Activated CD4-positive, alpha-beta T cell treated with anti-CD3 and anti-CD28 coated beads for 36 hours (primary cell): ENCODE measurements around the gene MAPK7. TPM values are rescaled to one million over a fixed set of nuclear protein-coding genes. Genes with fewer than 3 reads are reported as not detected.

Source experiments
- ATAC-seq: fragments of 200-7000 bp; cut with Tn5 transposase; one replicate; pipeline ENCODE4 v1.10.0; 2021; ENCODE audit warnings: mild to moderate bottlenecking, moderate library complexity
- CTCF ChIA-PET: fragments of 350-600 bp; sonication (Branson Sonifier 250); formaldehyde crosslinking; loops from one replicate; lab custom pipeline; 2021; ENCODE audit warnings: antibody characterized with exemption; lab: Charles Lee
- POLR2A ChIA-PET: fragments of 350-600 bp; sonication (Branson Sonifier 250); formaldehyde crosslinking; loops from one replicate; lab custom pipeline; 2021; ENCODE audit warnings: antibody characterized with exemption, inconsistent platforms; lab: Charles Lee
- DNase-seq: peaks from one replicate; pipeline ENCODE4 v3.0.0-alpha.2; 2020
- H3K27ac Mint-ChIP-seq: one replicate; pipeline ENCODE4 v1.8.0; 2021; ENCODE audit warnings: mixed read lengths
- H3K27me3 Mint-ChIP-seq: one replicate; pipeline ENCODE4 v1.8.0; 2021; ENCODE audit warnings: mixed read lengths
- H3K36me3 Mint-ChIP-seq: one replicate; pipeline ENCODE4 v1.8.0; 2021; ENCODE audit warnings: low read depth, mixed read lengths
- H3K4me1 Mint-ChIP-seq: one replicate; pipeline ENCODE4 v1.8.0; 2021; ENCODE audit warnings: mixed read lengths
- H3K4me3 Mint-ChIP-seq: one replicate; pipeline ENCODE4 v1.8.0; 2021; ENCODE audit warnings: mild to moderate bottlenecking, moderate library complexity, mixed read lengths
- H3K9me3 Mint-ChIP-seq: one replicate; pipeline ENCODE4 v1.8.0; 2021; ENCODE audit warnings: low read depth, mixed read lengths
- intact Hi-C, 2 experiments: fragments of 100-400 bp; cut with DNase I in 1 of 2; cut with micrococcal nuclease in 1 of 2; formaldehyde crosslinking; loops; one replicate each; pipeline versions ENCODE4 v1.14.2 to v1.15.1; 2022 to 2024; cut with DNase I, micrococcal nuclease
- total RNA-seq, 2 experiments: library from RNA; stranded (reverse); gene quantifications; one replicate each; pipeline ENCODE4 v1.2.3, GENCODE V29; 2021

Gene MAPK7
- total RNA-seq, 2 experiments from 2014 or later = 19.0 to 20.8 TPM

- CTCF ChIA-PET = interaction anchor here (1.1 kb wide), 1 partner anchor 10 kb away, joined by 3 read pairs; the partner anchor contains the start of gene B9D1
Observed at GRCh38 chr17:19372439-19372838, 5.9 kb upstream of the MAPK7 start.

GRCh38 chr17:19372866-19373504 lies 5.3 kb upstream of the MAPK7 start:
- Mint-ChIP-seq H3K27me3 (no peaks in the 10 kb centered on the region), H3K4me3 (no peak overlapping the region), H3K27ac (no peak overlapping the region), H3K9me3 (no peaks in the 10 kb centered on the region), H3K36me3 (no peaks in the 10 kb centered on the region), H3K4me1 (peaks cover 42% of the 10 kb centered on the region)
- intact Hi-C loops = loop anchor here in 1 of 2 experiments (10.0 kb wide), 1 partner anchor 272 kb away; the partner anchor contains the start of gene ALDH3A2
- ChIA-PET POLR2A (no interaction called here), CTCF (interaction anchor here (1.1 kb wide), 1 partner anchor 10 kb away, joined by 3 read pairs; the partner anchor contains the start of gene B9D1)
- no peak for ATAC-seq
- DNase-seq = no peak

More at GRCh38 chr17:19372439-19372838, 5.9 kb upstream of the MAPK7 start:
- Mint-ChIP-seq H3K4me1 (peaks cover 42% of the 10 kb centered on the region), H3K27ac (no peak overlapping the region), H3K27me3 (no peaks in the 10 kb centered on the region), H3K36me3 (no peaks in the 10 kb centered on the region), H3K9me3 (no peaks in the 10 kb centered on the region), H3K4me3 (no peak overlapping the region)
- no peak for ATAC-seq
- DNase-seq = no peak
- POLR2A ChIA-PET = no interaction called here
- intact Hi-C loops = loop anchor here in 1 of 2 experiments (10.0 kb wide), 1 partner anchor 272 kb away; the partner anchor contains the start of gene ALDH3A2

- ATAC-seq (no peak), DNase-seq (no peak)
- CTCF ChIA-PET = interaction anchor here (1.7 to 2.0 kb wide), 2 partner anchors 11 to 15 kb away, joined by 11 to 13 read pairs; partner anchors contain the start of gene B9D1
- no peak overlapping the region for H3K27ac Mint-ChIP-seq
- peaks cover under 1% of the 10 kb centered on the region for H3K36me3 Mint-ChIP-seq
- H3K4me1 Mint-ChIP-seq = peaks cover 41% of the 10 kb centered on the region
- POLR2A ChIA-PET = interaction anchor here (0.7 kb wide), 1 partner anchor 129 kb away, joined by 6 read pairs; no protein-coding TSS in a partner anchor
- H3K4me3 Mint-ChIP-seq = no peak overlapping the region
- no peaks in the 10 kb centered on the region for H3K9me3 Mint-ChIP-seq
- no peaks in the 10 kb centered on the region for H3K27me3 Mint-ChIP-seq
- intact Hi-C loops = loop anchor here in 1 of 2 experiments (10.0 kb wide), 1 partner anchor 271 kb away; the partner anchor contains the start of gene ALDH3A2
Observed at GRCh38 chr17:19374136-19374535, 4.2 kb upstream of the MAPK7 start.

- CTCF ChIA-PET = no interaction called here
- no peak overlapping the region for H3K27ac Mint-ChIP-seq
- no peaks in the 10 kb centered on the region for H3K27me3 Mint-ChIP-seq
- no peaks in the 10 kb centered on the region for H3K9me3 Mint-ChIP-seq
- ATAC-seq = no peak
- no peak overlapping the region for H3K4me3 Mint-ChIP-seq
- peaks cover 28% of the 10 kb centered on the region for H3K4me1 Mint-ChIP-seq
- POLR2A ChIA-PET = no interaction called here
- H3K36me3 Mint-ChIP-seq = peaks cover 11% of the 10 kb centered on the region
- intact Hi-C loops = loop anchor here (2.0 to 10.0 kb wide), 7 partner anchors 72 to 1193 kb away; partner anchors contain the start of genes AKAP10 (in 1 of the 2), ALDH3A2 (in 1 of the 2), ALKBH5 (in 1 of the 2) and PRPSAP2 (in 1 of the 2)
- no peak for DNase-seq
Observed at GRCh38 chr17:19375732-19376131, 2.6 kb upstream of the MAPK7 start.

- H3K9me3 Mint-ChIP-seq = no peaks in the 10 kb centered on the region
- no peak for ATAC-seq
- POLR2A ChIA-PET = no interaction called here
- no peaks in the 10 kb centered on the region for H3K27me3 Mint-ChIP-seq
- peak; percentile 42 for DNase-seq
- peaks cover 20% of the 10 kb centered on the region for H3K4me1 Mint-ChIP-seq
- peak overlapping the region; percentile 89 for H3K4me3 Mint-ChIP-seq
- CTCF ChIA-PET = interaction anchor here (1.1 to 1.9 kb wide), 4 partner anchors 14 to 390 kb away, joined by 4 to 60 read pairs (median 10); partner anchors contain the start of gene B9D1
- peaks cover 16% of the 10 kb centered on the region for H3K36me3 Mint-ChIP-seq
- H3K27ac Mint-ChIP-seq = peak overlapping the region; percentile 98
- intact Hi-C loops = loop anchor here (1.0 to 10.0 kb wide), 8 partner anchors 70 to 1194 kb away; partner anchors contain the start of genes AKAP10 (in 1 of the 2), ALDH3A2 (in 1 of the 2), ALKBH5 (in 1 of the 2) and FAM83G (in 1 of the 2)
Observed at GRCh38 chr17:19376811-19377210, 1.5 kb upstream of the MAPK7 start.

GRCh38 chr17:19377602-19378415 lies 489 bp upstream of the MAPK7 start:
- Mint-ChIP-seq H3K4me1 (peaks cover 16% of the 10 kb centered on the region), H3K4me3 (peak overlapping the region; percentile 89), H3K9me3 (no peaks in the 10 kb centered on the region), H3K27me3 (no peaks in the 10 kb centered on the region), H3K36me3 (peaks cover 16% of the 10 kb centered on the region), H3K27ac (peak overlapping the region; percentile 98)
- intact Hi-C loops = loop anchor here (1.0 to 10.0 kb wide), 12 partner anchors 16 to 1195 kb away; partner anchors contain the start of genes ALDH3A2 (in 2 of the 2), B9D1 (in 2 of the 2), AKAP10 (in 1 of the 2) and ALKBH5 (in 1 of the 2)
- CTCF ChIA-PET = interaction anchor here (0.6 to 1.9 kb wide), 12 partner anchors 8 to 1698 kb away, joined by 3 to 60 read pairs (median 4); partner anchors contain the start of gene B9D1
- DNase-seq = peak; percentile 97
- POLR2A ChIA-PET = interaction anchor here (0.5 to 1.7 kb wide), 8 partner anchors 9 to 462 kb away, joined by 3 to 21 read pairs (median 4); partner anchors contain the start of genes ALDH3A2, B9D1 and SLC47A1
- ATAC-seq = peak; percentile 96

GRCh38 chr17:19379361-19380065 lies 1.2 kb downstream of the MAPK7 start:
- Mint-ChIP-seq H3K4me3 (peak overlapping the region; percentile 89), H3K9me3 (no peaks in the 10 kb centered on the region), H3K27me3 (no peaks in the 10 kb centered on the region), H3K27ac (no peak overlapping the region), H3K4me1 (peaks cover 10% of the 10 kb centered on the region), H3K36me3 (peaks cover 20% of the 10 kb centered on the region)
- intact Hi-C loops = loop anchor here (5.0 to 10.0 kb wide), 6 partner anchors 68 to 598 kb away; partner anchors contain the start of genes AKAP10 (in 1 of the 2), ALDH3A2 (in 1 of the 2) and PRPSAP2 (in 1 of the 2)
- no peak for DNase-seq
- no peak for ATAC-seq
- CTCF ChIA-PET = interaction anchor here (1.9 kb wide), 1 partner anchor 17 kb away, joined by 11 read pairs; the partner anchor contains the start of gene B9D1
- POLR2A ChIA-PET = no interaction called here

GRCh38 chr17:19380481-19381301 lies 2.4 kb downstream of the MAPK7 start:
- peaks cover 21% of the 10 kb centered on the region for H3K36me3 Mint-ChIP-seq
- no peak overlapping the region for H3K4me3 Mint-ChIP-seq
- no peak overlapping the region for H3K27ac Mint-ChIP-seq
- ATAC-seq (no peak), DNase-seq (no peak)
- ChIA-PET CTCF (interaction anchor here (1.9 kb wide), 1 partner anchor 18 kb away, joined by 11 read pairs; the partner anchor contains the start of gene B9D1), POLR2A (no interaction called here)
- intact Hi-C loops = no loop called here
- no peaks in the 10 kb centered on the region for H3K9me3 Mint-ChIP-seq
- peaks cover 9% of the 10 kb centered on the region for H3K4me1 Mint-ChIP-seq
- H3K27me3 Mint-ChIP-seq = no peaks in the 10 kb centered on the region

- Mint-ChIP-seq H3K9me3 (no peaks in the 10 kb centered on the region), H3K36me3 (peaks cover 21% of the 10 kb centered on the region), H3K27me3 (no peaks in the 10 kb centered on the region), H3K4me1 (peaks cover 11% of the 10 kb centered on the region), H3K4me3 (no peak overlapping the region), H3K27ac (no peak overlapping the region)
- CTCF ChIA-PET = no interaction called here
- intact Hi-C loops = no loop called here
- ATAC-seq (no peak), DNase-seq (no peak)
- POLR2A ChIA-PET = no interaction called here
Observed at GRCh38 chr17:19381361-19381740, 3.1 kb downstream of the MAPK7 start.
